Effector CD4-positive, alpha-beta T cell (primary cell): ENCODE results near the gene HSPA8.
"Not testable (repeated sequence)": the region's sequence is repeated elsewhere in the genome, so short reads cannot be mapped to it uniquely, and the experiment has no call there.

Experiments
- DNase-seq: peaks from one replicate; pipeline ENCODE4 v3.0.0-alpha.2; 2020

The HSPA8 gene

DNA sequence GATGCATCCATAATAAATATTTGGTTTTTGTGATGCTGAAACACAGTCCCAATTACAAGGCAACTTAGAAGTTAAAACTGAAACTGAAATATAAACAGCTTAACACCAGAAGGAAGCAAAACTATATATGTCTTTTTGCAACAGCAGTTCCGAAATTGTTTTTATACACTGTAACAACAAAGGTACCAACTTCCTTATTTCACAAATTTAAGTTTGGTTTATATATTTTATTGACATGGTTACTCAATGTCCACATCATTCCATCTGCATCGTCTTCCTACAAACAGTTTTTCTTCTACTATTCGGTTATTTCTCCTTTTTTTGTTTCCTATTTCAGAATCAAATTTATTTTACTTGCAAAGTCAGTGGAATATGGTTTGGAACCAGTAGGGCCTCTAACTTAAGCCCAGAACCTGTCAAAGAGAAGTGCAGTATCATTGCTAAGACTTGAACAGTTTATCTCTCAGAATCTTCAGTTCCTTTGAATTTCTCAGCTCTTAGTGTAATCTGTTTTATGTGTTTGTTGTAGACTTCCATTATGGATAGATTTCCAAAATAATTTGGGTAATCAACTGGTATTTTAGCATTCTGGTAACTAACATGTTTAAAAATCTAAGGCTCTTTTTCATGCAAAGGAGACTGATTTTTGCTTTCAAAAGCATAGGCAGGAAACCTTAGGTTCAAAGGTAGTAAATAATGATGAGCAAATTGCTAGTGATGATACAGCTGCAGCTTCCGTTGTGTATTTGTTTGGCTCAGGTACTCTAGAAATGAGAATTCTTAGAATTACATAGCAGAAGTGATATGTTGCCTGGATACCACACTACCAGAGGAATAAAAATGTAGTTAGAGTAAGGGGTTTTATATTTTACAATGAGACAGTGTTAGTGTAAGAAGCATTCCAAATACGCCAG lies 8.2 kb upstream of the HSPA8 start:
- DNase-seq, result no peak

DNA sequence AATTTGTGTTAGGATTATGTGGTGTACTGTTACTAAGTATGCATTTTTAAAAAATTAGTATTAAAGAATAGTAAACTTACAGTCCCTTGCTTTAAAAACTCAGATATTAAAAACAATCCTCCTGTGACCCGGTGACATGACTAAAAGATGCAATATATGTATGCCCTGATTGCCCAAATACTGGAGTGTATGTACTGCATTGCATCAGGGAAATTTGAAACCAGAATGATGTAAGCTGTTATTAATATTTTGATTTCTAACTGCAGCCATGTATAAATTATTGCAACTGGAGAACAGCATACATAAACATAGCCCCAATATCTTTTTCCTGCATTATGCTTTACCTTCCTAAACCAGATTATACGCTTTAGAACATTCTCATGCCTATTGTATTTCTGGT lies 3.7 kb upstream of the HSPA8 start:
- no peak for DNase-seq

DNA sequence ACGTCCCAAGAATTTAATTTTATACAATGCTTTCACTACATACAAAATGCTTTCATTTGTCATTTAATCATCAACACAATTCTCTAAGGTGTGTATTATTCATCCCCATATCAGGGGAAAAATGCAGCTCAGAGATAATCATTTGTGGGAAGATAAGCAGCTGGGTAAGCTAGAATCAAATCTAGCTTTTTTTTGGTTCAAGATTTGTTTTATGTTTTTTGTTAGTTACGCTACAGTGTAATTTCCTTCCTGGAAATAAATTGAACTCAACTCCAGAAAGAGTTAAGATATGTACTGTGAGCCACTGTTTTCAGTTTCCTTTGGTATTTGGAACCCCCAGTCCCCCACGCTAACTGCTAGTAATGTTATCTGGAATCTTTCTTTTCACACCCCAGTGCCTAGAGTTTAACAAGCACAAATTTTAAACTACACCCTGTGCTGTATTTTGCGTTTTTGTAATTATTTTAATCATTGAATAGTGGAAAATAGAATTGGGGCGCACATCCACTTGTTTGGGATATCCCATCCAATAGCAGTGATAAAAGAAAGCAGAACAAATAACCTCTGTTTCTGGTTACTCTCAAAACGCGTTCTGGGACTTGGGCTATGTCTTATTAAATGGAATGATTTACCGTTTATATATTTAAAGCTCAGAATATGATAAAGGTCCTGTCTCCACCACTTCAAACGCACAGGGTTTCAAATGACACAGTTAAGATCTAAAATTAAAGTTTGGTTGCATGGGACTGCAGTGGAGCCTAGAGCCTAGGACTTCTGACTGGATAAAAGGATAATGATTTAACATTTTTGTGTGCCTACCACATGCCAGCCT lies 2.1 kb upstream of the HSPA8 start:
- no peak for DNase-seq

DNA sequence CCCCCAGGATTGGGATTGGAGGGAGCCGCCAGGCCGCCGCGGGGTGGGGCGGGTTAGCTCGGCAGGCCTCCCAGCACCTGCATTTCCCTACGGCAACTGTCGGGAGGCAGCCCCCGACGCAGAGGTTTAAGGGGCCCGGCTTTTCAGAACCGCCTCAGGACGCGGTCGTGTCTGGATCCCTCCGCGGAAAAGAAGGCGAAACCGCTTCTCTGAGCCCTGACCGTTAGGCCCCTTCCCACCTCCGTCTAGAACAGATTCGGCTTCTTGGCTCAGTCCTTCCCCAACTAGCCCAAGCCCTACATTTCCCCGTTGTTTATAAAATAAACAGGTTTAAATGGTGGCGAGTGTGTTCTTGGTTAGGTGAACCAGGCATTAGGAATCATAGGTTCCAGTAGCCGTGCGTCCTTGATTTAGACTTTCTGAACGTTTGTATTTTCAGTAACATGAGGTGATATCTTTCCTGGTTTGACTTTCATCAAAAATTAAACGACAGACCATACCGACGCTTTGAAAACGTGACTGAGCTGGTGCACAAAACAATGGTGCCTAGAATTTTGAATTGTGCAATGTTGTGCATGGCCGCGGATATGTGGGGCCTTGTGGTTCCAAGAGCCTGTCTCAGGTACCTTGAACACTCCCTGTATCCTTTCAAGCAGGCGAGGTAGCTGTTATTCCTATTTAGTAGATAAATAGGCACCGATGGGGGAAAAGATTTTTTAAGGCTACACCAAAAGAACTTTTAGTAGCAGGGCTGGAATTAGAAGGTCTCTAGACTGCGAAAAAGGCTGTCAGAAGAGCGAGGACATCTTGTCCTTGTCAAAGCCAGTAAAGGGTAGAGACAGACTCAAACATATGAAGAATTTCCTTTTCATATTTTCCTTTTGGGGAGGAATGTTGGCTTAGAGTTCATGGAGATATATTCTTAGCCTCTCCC lies 1.2 kb upstream of the HSPA8 start:
- DNase-seq, result no peak

DNA sequence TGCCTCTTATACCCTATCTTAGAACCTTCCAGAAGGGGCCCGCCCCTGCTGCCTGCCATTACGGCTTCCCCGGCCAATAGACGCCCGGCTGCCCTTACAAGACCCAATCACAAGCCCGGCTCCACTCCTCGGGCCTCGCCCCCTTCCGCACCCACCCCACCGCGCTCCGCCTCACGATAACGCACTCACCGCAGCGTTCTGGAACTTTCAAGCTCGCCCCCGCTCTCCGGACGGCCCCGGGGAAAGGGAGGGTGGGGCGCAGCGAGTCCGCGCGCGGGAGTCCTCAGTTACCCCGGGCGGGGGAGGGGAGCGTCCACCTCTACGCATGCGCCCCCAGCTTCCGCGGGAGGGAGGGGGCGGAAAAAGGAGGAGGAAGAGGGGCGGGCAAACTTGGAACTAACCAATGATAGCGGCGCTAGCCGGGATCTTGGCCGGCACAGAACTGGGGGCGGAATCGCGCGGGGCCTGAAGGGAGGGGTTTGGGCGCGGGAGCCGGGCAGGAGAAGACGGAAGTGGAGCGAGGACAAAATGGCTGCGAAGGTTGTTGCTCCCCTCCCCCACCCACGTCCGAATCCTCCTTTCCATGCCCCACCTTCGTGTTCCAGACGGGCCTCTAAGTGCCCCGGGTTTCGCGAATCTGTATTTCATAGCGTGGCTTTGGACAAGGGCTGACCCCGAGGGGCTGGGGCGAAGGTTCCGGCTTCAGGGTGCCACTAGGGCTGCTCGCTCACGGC lies 389 bp upstream of the HSPA8 start:
- peak; percentile 99 for DNase-seq

DNA sequence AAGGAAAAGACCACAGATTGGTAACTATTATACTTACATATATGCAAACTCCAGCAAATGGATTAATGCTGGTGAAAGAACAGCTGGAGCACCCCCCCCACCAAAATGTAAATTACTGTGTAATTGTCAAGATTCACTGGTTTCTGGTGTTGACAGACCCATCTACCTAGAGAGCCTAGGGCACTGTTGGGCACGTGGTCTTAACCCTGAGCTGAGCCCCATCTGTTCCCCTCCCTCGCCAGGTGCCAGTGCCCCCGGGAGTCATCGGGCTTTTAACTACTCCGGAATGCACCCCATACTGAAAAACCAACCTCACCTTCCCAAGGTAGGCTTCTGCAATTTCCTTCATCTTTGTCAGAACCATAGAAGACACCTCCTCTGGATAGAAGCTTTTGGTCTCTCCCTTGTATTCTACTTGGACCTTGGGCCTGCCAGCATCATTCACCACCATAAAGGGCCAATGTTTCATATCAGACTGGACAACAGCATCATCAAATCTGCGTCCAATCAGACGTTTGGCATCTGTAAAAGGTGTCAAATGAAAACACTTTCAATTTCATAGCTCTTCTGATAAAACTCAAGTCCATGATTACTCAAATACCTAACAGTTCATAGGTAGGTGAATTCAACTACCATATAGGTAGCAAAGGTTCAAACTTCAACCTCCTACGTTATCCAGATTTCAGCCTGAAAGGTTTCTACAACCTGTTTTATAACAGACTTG lies 1.5 kb downstream of the HSPA8 start:
- no peak for DNase-seq

DNA sequence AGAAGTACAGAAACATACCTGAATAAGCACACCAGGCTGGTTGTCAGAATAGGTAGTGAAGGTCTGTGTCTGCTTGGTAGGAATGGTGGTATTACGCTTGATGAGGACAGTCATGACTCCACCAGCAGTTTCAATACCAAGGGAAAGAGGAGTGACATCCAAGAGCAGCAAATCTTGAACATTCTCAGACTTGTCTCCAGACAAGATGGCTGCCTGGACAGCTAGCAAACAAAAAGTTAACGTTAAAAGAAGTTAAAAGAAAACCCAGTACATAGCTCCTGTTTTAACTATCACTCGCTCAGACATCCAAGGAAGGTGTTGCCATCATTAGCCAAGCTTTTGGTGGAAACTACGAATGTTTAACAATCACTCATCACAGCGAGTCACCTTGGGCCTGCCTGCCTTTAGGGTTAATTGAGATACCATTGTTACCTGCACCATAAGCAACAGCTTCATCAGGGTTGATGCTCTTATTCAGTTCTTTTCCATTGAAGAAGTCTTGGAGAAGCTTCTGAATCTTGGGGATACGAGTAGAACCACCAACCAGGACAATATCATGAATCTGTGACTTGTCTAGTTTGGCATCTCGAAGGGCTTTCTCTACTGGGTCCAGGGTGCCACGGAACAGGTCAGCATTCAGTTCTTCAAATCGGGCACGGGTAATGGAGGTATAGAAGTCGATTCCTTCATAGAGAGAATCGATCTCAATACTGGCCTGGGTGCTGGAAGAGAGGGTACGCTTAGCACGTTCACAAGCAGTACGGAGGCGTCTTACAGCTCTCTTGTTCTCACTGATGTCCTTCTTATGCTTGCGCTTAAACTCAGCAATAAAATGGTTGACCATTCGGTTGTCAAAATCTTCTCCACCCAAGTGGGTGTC lies 2.7 kb downstream of the HSPA8 start:
- DNase-seq, result not testable (repeated sequence)

DNA sequence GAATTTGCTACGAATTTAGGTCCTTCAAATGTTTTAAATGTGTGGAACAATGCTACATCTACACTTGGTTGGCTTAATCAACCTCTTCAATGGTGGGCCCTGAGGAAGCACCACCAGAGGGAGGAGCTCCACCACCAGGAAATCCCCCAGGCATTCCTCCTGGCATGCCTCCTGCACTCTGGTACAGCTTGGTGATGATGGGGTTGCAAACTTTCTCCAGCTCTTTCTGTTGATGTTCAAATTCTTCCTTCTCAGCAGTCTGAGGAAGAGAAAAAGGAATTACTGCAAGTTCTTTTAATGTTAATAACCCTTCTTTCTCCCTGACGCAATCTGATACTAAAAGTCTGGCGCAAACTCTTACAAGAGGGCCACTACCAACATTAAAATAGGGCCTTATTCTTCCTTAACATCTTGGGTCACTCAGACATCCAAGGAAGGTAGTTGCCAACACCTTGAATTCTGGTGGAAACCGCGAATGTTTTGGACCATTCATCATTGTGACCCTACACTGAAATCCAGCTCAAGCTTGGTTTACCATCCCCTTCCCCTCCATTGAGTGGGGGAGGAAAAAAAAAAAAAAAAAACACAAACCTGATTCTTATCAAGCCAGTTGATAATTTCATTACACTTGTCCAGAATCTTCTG lies 4.2 kb downstream of the HSPA8 start:
- no peak for DNase-seq

- DNase-seq, result no peak
These were observed 5.0 kb downstream of the HSPA8 start for GRCh38 chr11:123056835-123057491.

DNA sequence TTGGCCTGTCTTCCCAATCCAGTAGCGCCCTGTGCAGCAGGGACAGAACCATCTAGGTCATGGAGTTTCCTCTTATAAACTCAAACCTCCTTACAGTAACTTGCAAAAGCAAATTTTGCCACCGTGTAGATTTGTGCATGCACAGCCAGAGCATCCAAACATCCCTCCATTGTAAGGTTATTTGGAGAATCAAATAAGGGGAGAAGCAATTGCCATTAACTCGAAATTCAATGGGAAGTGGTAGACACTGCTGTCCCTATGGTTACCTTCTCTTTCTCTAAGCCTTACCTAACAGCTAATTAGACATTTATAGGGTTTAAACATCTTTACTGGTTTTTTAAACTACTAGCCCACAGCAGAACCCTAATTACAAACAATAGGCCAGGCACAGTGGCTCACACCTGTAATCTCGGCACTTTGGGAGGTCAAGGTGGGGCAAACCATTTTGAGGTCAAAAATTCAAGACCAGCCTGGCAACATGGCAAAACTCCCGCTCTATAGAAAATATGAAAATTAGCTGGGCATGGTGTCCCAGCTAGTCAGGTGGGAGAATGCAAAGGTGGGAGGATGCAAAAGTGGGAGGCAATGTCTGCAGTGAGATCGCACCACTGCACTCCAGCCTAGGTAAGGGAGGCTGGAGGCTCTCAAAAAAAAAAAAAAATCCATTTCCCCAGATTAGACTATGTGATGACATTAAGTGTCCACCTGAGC lies 6.6 kb downstream of the HSPA8 start:
- DNase-seq, result no peak

DNA sequence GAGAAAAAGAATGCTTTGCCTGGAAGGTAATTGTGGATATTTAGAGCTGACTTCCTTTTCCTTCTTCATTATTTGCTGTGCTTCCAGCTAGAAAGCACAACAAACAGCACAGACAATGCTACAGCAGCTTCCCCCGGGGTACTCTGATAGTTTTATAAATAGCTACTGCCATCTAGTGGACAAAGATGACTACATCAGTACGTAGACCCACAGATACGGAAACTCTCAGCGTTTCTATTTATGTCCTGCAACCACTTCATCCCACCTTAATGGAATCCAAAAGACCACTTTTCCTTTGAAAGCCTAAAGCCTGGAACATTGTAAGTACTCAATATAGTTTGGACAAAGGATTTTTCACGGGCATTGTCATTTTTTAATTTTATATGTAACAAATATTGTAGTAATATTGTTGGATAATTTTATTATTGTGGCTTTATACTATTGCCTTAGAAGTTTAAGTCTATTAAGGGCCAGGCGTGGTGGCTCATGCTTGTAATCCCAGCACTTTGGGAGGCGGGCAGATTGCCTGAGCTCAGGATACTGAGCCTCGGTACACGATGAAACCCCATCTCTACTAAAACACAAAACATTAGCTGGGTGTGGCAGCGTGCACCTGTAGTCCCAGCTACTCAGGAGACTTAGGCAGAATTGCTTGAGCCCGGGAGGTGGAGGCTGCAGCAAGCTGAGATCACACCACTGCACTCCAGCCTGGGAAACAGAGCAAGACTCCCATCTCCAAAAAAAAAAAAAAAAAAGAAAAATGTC lies 7.5 kb downstream of the HSPA8 start:
- no peak for DNase-seq

DNA sequence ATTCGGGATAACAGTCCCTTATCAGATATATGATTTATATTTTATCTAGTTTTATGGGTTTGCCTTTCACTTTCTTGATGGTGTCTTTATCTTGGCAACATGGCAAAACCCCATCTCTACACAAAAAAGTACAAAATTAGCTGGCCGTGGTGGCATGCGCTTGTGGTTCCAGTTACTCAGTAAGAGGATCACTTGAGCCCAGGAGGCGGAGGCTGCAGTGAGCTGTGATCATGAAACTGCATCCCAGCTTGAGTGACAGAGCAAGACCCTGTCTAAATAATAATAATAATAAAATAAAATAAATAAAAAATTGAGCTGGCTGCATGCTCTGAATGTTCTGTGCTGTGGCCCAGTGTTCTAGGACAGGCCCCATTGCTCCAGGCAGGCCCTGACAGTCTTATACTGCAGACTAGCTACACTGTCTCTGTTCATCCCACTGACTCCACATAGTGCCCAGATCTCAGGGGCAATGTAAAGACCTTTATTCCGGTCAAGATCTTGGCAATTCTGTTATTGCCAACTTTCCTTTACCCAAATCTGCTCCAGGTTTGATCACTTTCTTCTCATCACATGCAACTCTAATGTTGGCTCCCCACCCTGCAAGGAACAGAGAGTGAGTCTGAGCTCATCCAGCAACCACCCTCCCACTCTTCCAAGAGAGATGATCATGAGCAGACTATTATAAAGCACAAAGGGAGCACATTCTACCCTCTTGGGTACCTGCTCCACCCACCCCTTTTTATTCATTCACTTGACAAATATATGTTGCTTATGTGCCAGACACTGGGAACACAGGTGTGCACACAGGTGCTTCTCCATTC lies 8.8 kb downstream of the HSPA8 start:
- DNase-seq, result no peak

DNA sequence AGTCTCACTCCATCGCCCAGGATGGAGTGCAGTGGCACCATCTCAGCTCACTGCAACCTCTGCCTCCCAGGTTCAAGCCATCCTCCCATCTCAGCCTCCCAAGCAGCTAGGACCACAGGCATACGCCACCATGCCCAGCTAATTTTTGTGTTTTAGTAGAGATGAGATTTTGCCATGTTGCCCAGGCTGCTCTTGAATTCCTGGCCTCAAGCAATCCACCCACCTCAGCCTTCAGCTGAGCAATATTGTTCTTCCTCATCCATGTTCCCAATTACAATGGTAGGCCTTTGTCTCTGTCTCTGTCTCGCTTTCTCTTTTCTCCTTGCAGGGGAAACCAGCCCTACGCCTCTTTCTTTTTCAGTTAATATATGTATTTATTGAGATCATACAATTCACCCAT lies 10.3 kb downstream of the HSPA8 start:
- no peak for DNase-seq

- DNase-seq, result no peak
These were observed 10.8 kb downstream of the HSPA8 start for GRCh38 chr11:123051146-123051545.

- no peak for DNase-seq
These were observed 14.0 kb downstream of the HSPA8 start for GRCh38 chr11:123047947-123048293.

- no peak for DNase-seq
These were observed 14.5 kb downstream of the HSPA8 start for GRCh38 chr11:123047266-123047946.
